DOHH2 (cell line): ENCODE measurements around the gene UBAC2.

ENCODE experiments used
- H3F3A ChIP-seq: fragments of 200-600 bp; sonication (generic), shearing (Covaris generic); 2 replicates; pipeline ENCODE4 v1.6.0; 2016; ENCODE audit warnings: antibody characterized with exemption, mild to moderate bottlenecking; ENCODE audit not compliant: control insufficient read depth, insufficient read depth
- H3K27ac ChIP-seq: fragments of 200-600 bp; sonication (generic); 2 replicates; pipeline ENCODE4 v1.5.1; 2014; ENCODE audit warnings: low read depth, mild to moderate bottlenecking, low read length, moderate library complexity
- H3K27me3 ChIP-seq: fragments of 200-600 bp; sonication (generic); 2 replicates; pipeline ENCODE4 v1.6.1; 2014; ENCODE audit warnings: mild to moderate bottlenecking, low read length, mixed read lengths; ENCODE audit not compliant: control insufficient read depth
- H3K36me3 ChIP-seq: fragments of 200-600 bp; sonication (generic); 2 replicates; pipeline ENCODE4 v1.6.1; 2014; ENCODE audit warnings: mild to moderate bottlenecking, low read length, moderate library complexity, mixed read lengths; ENCODE audit not compliant: control insufficient read depth
- H3K4me1 ChIP-seq: fragments of 200-600 bp; sonication (generic); 2 replicates; pipeline ENCODE4 v1.6.1; 2014; ENCODE audit warnings: mild to moderate bottlenecking, low read length, mixed read lengths; ENCODE audit not compliant: control insufficient read depth
- H3K4me2 ChIP-seq: fragments of 200-600 bp; sonication (generic); 2 replicates; pipeline ENCODE4 v1.6.0; 2014; ENCODE audit warnings: mild to moderate bottlenecking, low read length, moderate library complexity
- H3K4me3 ChIP-seq: fragments of 200-600 bp; sonication (generic); 2 replicates; pipeline ENCODE4 v1.5.1; 2014; ENCODE audit warnings: mild to moderate bottlenecking, low read length, mixed read lengths
- H3K79me2 ChIP-seq: fragments of 200-600 bp; sonication (generic); 2 replicates; pipeline ENCODE4 v1.6.1; 2014; ENCODE audit warnings: mild to moderate bottlenecking, low read length, mixed read lengths; ENCODE audit not compliant: control insufficient read depth
- H3K9me2 ChIP-seq: fragments of 200-600 bp; sonication (generic); replicated peaks from 2 replicates; pipeline ENCODE4 v1.6.1; 2014; ENCODE audit warnings: mild to moderate bottlenecking, low read length, mixed read lengths; ENCODE audit not compliant: control insufficient read depth
- H3K9me3 ChIP-seq: fragments of 200-600 bp; sonication (generic); 2 replicates; pipeline ENCODE4 v1.6.1; 2014; ENCODE audit warnings: antibody characterized with exemption, low read length, mixed read lengths; ENCODE audit not compliant: control insufficient read depth, insufficient read depth
- H4K20me1 ChIP-seq: fragments of 200-600 bp; sonication (generic); 2 replicates; pipeline ENCODE4 v1.6.0; 2014; ENCODE audit warnings: low read depth, mild to moderate bottlenecking, antibody characterized with exemption, low read length, moderate library complexity; ENCODE audit not compliant: control insufficient read depth, insufficient read depth
- CTCF ChIP-seq: fragments of 200-600 bp; sonication (generic); IDR thresholded peaks from one replicate; pipeline ENCODE4 v1.5.1; 2014; ENCODE audit warnings: antibody characterized with exemption, mild to moderate bottlenecking, low read depth, low read length; ENCODE audit not compliant: poor library complexity, severe bottlenecking
- EZH2phosphoT487 ChIP-seq: fragments of 200-600 bp; sonication (generic); IDR thresholded peaks from 2 replicates; pipeline ENCODE4 v1.6.1; 2017; ENCODE audit warnings: borderline replicate concordance, mild to moderate bottlenecking, antibody characterized with exemption, low read length, moderate library complexity, mixed read lengths

Gene UBAC2

GRCh38 chr13:99271249-99271648, 70.6 kb downstream of the UBAC2 start:
- no peaks in the 10 kb centered on the region; the same call in 1 of the 2 replicates for H3K79me2 ChIP-seq
- H3K36me3 ChIP-seq, result peaks cover 4% of the 10 kb centered on the region; the same call in 1 of the 2 replicates
- TF ChIP-seq CTCF (no peak), EZH2phosphoT487 (no peak)
- H3K27me3 ChIP-seq, result no peaks in the 10 kb centered on the region
- H3K4me2 ChIP-seq, result no peak overlapping the region
- H3K27ac ChIP-seq, result no peak overlapping the region
- H3K4me3 ChIP-seq, result no peak overlapping the region
- H3F3A ChIP-seq, result peaks cover 2% of the 10 kb centered on the region; the same call in 1 of the 2 replicates
- no peaks in the 10 kb centered on the region for H3K9me3 ChIP-seq
- H3K9me2 ChIP-seq, result no peaks in the 10 kb centered on the region
- peaks cover 15% of the 10 kb centered on the region for H3K4me1 ChIP-seq
- peaks cover 8% of the 10 kb centered on the region for H4K20me1 ChIP-seq

GRCh38 chr13:99272481-99272880, 71.8 kb downstream of the UBAC2 start:
- no peaks in the 10 kb centered on the region for H3K27me3 ChIP-seq
- H3F3A ChIP-seq, result peaks cover 2% of the 10 kb centered on the region; the same call in 1 of the 2 replicates
- TF ChIP-seq CTCF (no peak), EZH2phosphoT487 (no peak)
- H3K4me1 ChIP-seq, result peaks cover 15% of the 10 kb centered on the region
- H3K9me2 ChIP-seq, result no peaks in the 10 kb centered on the region
- H3K27ac ChIP-seq, result no peak overlapping the region
- no peak overlapping the region for H3K4me3 ChIP-seq
- H3K4me2 ChIP-seq, result no peak overlapping the region
- H4K20me1 ChIP-seq, result peaks cover 12% of the 10 kb centered on the region
- H3K9me3 ChIP-seq, result no peaks in the 10 kb centered on the region
- H3K79me2 ChIP-seq, result no peaks in the 10 kb centered on the region; the same call in 1 of the 2 replicates
- H3K36me3 ChIP-seq, result peaks cover 4% of the 10 kb centered on the region; the same call in 1 of the 2 replicates

- Histone ChIP-seq H3K27me3 (no peaks in the 10 kb centered on the region), H3K79me2 (no peaks in the 10 kb centered on the region; the same call in 1 of the 2 replicates), H3K4me1 (peaks cover 15% of the 10 kb centered on the region), H3K9me2 (no peaks in the 10 kb centered on the region), H3K27ac (no peak overlapping the region), H3K9me3 (no peaks in the 10 kb centered on the region), H4K20me1 (peaks cover 16% of the 10 kb centered on the region), H3F3A (peaks cover 2% of the 10 kb centered on the region; the same call in 1 of the 2 replicates), H3K36me3 (peaks cover 4% of the 10 kb centered on the region; the same call in 1 of the 2 replicates), H3K4me2 (no peak overlapping the region), H3K4me3 (no peak overlapping the region)
- TF ChIP-seq CTCF (no peak), EZH2phosphoT487 (no peak)
Measured at GRCh38 chr13:99273128-99273527, 72.5 kb downstream of the UBAC2 start.
